GM12874 (cell line): ENCODE measurements around the gene SIDT2.

Experiments used
- CTCF ChIP-seq: IDR thresholded peaks from 2 replicates; pipeline ENCODE4 v1.5.1; 2011; ENCODE audit warnings: low read depth, mild to moderate bottlenecking, control low read depth, low read length, moderate library complexity; ENCODE audit not compliant: insufficient read depth

The SIDT2 gene

DNA sequence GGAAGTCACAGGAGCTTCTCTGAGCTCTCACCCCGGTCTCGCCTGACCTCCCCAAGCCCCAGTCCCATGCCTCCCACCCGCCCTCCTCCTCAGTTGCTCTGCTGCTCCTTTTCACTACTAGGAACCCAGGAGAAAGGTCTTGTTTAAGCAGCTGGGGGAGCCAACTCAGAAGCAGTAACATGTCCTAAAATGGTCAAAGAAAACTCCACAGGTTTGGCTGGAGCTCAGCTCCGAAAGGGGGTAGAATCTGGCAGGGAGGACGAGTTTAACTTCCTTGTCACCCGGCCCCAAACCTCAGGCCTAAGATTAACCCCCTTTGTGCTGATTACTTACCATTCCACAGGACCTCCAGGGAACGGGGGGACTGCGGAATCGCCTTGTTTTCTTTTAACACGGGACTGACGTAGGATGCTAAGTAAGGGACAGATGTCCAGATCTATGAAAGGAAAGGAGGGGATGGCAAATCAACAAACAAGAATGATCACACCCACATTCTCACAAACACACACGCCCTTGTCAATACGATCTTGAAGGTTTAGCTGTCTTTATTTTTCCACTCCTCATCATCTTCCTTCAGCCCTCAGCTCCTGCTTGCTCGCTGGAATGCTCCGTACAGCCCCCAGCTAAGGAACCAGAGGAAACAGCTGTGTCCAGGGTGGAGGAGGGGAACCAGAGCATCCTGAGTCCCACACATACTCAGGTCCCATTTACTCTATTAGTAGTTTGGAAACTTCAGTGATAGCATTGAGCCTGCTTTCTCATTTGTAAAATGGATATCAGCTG, 39.8 kb downstream of the SIDT2 start:
- TF ChIP-seq CTCF = no peak

DNA sequence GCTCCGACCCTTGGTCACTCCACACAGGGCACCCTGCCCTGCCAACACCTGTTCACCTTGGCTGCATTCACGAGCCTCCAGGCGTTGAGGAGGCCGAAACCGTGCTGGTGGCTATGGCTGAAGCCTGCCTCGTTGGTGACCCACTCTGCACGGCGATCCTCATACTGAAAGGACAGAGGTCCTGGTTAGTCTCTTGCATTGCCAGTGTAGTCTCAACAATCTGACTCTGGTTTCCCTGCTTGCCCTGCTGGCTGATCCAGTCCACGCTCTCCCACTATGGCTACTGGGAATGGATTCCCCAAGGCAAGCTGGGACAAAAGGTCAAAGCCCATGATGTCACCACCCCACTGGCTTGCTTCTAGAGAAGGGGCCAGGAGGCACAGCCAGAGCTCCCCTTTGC, 40.5 kb downstream of the SIDT2 start:
- no peak for TF ChIP-seq CTCF

DNA sequence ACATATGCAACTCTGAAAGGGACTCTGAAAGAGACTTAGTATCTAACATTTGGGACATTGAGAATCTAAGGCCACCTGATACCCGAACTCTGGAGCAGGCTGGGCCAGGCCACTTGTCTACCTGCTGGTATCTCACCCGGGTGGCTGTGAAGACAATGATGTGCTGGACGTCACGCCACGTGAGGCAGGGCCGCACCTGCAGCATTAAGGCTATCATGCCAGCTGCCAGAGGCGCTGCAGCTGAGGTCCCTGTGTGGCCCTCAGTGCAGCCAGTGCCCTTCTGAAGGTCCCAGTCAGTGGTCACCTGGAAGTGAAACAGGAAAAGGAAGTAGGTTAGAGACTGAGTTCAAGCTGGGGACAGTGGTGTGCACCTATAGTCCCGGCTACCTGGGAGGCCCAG, 40.9 kb downstream of the SIDT2 start:
- no peak for TF ChIP-seq CTCF

DNA sequence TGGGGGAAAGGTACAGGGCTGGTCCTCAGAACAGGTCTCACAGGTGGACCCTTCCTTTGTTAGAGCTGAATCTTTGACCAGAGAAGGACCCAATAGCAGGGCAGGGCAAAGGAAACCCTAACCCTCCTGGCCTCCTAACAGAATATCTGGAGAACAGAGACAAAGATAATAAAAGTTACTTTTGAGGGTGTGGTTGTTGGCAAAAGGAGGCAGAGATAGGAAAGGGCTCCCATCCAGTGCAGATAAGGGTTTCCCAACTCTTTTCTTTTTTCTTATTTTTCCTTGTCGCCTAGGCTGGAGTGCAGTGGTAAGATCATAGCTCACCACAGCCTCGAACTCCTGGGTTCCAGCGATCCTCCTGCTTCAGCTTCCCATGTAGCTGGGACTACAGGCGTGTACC, 41.5 kb downstream of the SIDT2 start:
- no peak for TF ChIP-seq CTCF

DNA sequence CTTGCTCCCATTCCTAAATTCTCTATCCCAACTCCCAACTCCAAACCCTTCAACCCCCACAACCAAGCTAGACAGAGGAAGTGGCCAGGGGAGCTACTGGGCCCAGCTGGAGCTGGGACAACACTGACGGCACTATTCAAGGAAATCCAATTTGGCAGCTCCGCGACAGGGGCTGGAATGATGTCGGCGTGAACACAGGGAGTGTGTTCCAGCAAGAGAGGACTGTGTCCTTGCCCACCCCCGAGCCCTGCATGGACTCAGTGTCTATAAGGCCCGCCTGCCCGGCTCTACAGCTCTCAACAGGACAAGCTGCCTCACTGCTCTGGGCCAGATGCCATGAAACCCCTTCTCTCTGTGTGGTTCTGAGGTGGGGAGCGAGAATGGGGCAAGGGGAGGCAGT, 42.0 kb downstream of the SIDT2 start:
- no peak for TF ChIP-seq CTCF

- no peak for TF ChIP-seq CTCF
These were observed 42.6 kb downstream of the SIDT2 start for GRCh38 chr11:117220999-117221774.

- TF ChIP-seq CTCF = no peak
These were observed 43.4 kb downstream of the SIDT2 start for GRCh38 chr11:117221775-117222517.
